A673 (cell line): Measurements from ENCODE around the gene P3R3URF.

Experiments used
- EZH2 ChIP-seq: fragments of 200-600 bp; sonication (generic); IDR thresholded peaks from 2 replicates; pipeline ENCODE4 v1.6.1; 2017; ENCODE audit warnings: borderline replicate concordance, low read depth, mild to moderate bottlenecking, mixed read lengths, antibody characterized with exemption, low read length; ENCODE audit not compliant: poor library complexity, severe bottlenecking
- TF ChIP-seq, protein P1 (sequence below): fragments of 300-800, 200-600 bp; sonication (generic); conservative IDR thresholded peaks from 2 replicates; pipeline ENCODE4 v1.5.1; 2017; ENCODE audit warnings: low read depth, mild to moderate bottlenecking, antibody characterized with exemption, low read length, moderate library complexity, mixed read lengths

DNA sequence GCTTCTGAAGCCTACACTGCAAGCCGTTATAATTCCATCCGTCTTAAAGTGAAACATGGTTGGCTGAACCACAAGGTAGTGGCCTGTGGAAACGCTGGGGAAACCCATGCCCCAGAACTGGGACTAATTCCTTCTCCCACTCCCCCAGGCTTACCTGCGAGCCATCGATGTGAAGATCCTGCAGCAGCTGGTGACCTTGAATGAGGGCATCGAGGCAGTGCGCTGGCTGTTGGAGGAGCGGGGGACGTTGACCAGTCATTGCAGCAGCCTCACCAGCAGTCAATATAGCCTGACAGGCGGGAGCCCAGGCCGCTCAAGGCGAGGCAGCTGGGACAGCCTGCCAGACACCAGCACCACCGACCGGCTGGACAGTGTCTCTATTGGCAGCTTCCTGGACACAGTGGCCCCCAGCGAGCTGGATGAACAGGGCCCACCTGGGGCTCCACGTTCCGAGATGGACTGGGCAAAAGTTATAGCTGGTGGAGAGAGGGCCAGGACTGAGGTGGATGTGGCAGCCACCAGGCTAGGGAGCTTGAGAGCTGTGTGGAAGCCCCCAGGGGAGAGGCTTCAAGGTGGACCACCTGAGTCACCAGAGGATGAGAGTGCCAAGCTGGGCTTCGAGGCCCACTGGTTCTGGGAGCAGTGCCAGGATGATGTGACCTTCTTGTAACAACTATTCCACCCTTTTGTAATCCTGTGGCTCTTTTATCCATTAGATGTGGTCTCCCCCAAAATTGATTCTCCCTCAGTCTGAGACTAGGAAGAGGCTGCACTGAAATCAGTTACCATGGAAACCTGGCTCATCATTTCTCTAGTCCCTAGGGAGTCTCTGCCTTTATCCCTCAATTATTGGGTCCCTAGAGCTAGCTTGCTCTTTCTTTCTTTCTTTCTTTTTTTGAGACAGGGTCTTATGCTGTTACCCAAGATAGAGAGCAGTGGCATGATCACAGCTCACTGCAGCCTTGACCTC is 43.5 kb upstream of the P3R3URF start:
- TF ChIP-seq EZH2: no peak
- TF ChIP-seq, protein P1, sequence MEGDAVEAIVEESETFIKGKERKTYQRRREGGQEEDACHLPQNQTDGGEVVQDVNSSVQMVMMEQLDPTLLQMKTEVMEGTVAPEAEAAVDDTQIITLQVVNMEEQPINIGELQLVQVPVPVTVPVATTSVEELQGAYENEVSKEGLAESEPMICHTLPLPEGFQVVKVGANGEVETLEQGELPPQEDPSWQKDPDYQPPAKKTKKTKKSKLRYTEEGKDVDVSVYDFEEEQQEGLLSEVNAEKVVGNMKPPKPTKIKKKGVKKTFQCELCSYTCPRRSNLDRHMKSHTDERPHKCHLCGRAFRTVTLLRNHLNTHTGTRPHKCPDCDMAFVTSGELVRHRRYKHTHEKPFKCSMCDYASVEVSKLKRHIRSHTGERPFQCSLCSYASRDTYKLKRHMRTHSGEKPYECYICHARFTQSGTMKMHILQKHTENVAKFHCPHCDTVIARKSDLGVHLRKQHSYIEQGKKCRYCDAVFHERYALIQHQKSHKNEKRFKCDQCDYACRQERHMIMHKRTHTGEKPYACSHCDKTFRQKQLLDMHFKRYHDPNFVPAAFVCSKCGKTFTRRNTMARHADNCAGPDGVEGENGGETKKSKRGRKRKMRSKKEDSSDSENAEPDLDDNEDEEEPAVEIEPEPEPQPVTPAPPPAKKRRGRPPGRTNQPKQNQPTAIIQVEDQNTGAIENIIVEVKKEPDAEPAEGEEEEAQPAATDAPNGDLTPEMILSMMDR: no peak
